Mononuclear cell (primary cell): ENCODE data around the gene ARFGAP3. TPM values are rescaled to one million over a fixed set of nuclear protein-coding genes. Genes with fewer than 3 reads are reported as not detected.

Source experiments
- H3K27me3 ChIP-seq: 2 replicates; pipeline ENCODE4 v1.6.0; 2011; ENCODE audit warnings: low read length, control low read depth; ENCODE audit not compliant: insufficient read depth
- H3K4me1 ChIP-seq: 2 replicates; pipeline ENCODE4 v1.5.1; 2011; ENCODE audit warnings: mild to moderate bottlenecking, low read length, control low read depth; ENCODE audit not compliant: insufficient read depth
- H3K4me3 ChIP-seq: 2 replicates; pipeline ENCODE4 v1.5.1; 2011; ENCODE audit warnings: mild to moderate bottlenecking, low read length, moderate library complexity
- H3K9me3 ChIP-seq: 2 replicates; pipeline ENCODE4 v1.5.1; 2011; ENCODE audit warnings: low read depth, mild to moderate bottlenecking, control low read depth, low read length
- total RNA-seq: library from RNA; depleted of rRNA; stranded (reverse); fragments of >200 nt; gene quantifications from one replicate; pipeline ENCODE4 v1.2.3, GENCODE V29; 2012

The ARFGAP3 gene
- total RNA-seq, result 39.9 TPM

GRCh38 chr22:42856865-42857704 is at the start of gene ARFGAP3:
ARFGAP3 (minus strand) TSS chr22:42857273; CDS start chr22:42857182, 91 bp downstream.
- Histone ChIP-seq H3K4me3 (peak within 1 kb of the TSS; percentile 77), H3K9me3 (no peaks in the 10 kb centered on the region), H3K27me3 (no peaks in the 10 kb centered on the region), H3K4me1 (peaks cover 30% of the 10 kb centered on the region)

- no peaks in the 10 kb centered on the region for H3K4me1 ChIP-seq
- no peak overlapping the region for H3K4me3 ChIP-seq
- H3K27me3 ChIP-seq, result no peaks in the 10 kb centered on the region
- H3K9me3 ChIP-seq, result no peaks in the 10 kb centered on the region
These were observed 48.7 kb upstream of the ARFGAP3 start for GRCh38 chr22:42905702-42906183.

- no peak overlapping the region for H3K4me3 ChIP-seq
- no peaks in the 10 kb centered on the region for H3K27me3 ChIP-seq
- no peaks in the 10 kb centered on the region for H3K9me3 ChIP-seq
- no peaks in the 10 kb centered on the region for H3K4me1 ChIP-seq
These were observed 48.1 kb upstream of the ARFGAP3 start for GRCh38 chr22:42905217-42905616.

- Histone ChIP-seq H3K4me3 (no peak overlapping the region), H3K9me3 (no peaks in the 10 kb centered on the region), H3K4me1 (no peaks in the 10 kb centered on the region)
These were observed 47.0 kb upstream of the ARFGAP3 start for GRCh38 chr22:42904050-42904449.

GRCh38 chr22:42902875-42903510 is 45.9 kb upstream of the ARFGAP3 start:
- Histone ChIP-seq H3K4me1 (no peaks in the 10 kb centered on the region), H3K27me3 (no peaks in the 10 kb centered on the region), H3K9me3 (no peaks in the 10 kb centered on the region), H3K4me3 (no peak overlapping the region)

More at GRCh38 chr22:42904050-42904449, 47.0 kb upstream of the ARFGAP3 start:
- H3K27me3 ChIP-seq, result no peaks in the 10 kb centered on the region

- no peaks in the 10 kb centered on the region for H3K9me3 ChIP-seq
- peaks cover 7% of the 10 kb centered on the region for H3K4me1 ChIP-seq
- H3K27me3 ChIP-seq, result no peaks in the 10 kb centered on the region
- no peak overlapping the region for H3K4me3 ChIP-seq
These were observed 44.9 kb upstream of the ARFGAP3 start for GRCh38 chr22:42901790-42902508.

- no peak overlapping the region for H3K4me3 ChIP-seq
- H3K9me3 ChIP-seq, result no peaks in the 10 kb centered on the region
- no peaks in the 10 kb centered on the region for H3K27me3 ChIP-seq
- peaks cover 46% of the 10 kb centered on the region for H3K4me1 ChIP-seq
These were observed 40.9 kb upstream of the ARFGAP3 start for GRCh38 chr22:42897960-42898359.

GRCh38 chr22:42895541-42895981 is 38.5 kb upstream of the ARFGAP3 start:
- peaks cover 70% of the 10 kb centered on the region for H3K4me1 ChIP-seq
- H3K9me3 ChIP-seq, result no peaks in the 10 kb centered on the region
- no peaks in the 10 kb centered on the region for H3K27me3 ChIP-seq
- H3K4me3 ChIP-seq, result no peak overlapping the region

GRCh38 chr22:42895087-42895486 is 38.0 kb upstream of the ARFGAP3 start:
- Histone ChIP-seq H3K9me3 (no peaks in the 10 kb centered on the region), H3K4me1 (peaks cover 75% of the 10 kb centered on the region), H3K4me3 (no peak overlapping the region), H3K27me3 (no peaks in the 10 kb centered on the region)

GRCh38 chr22:42893371-42894150 is 36.5 kb upstream of the ARFGAP3 start:
- Histone ChIP-seq H3K27me3 (no peaks in the 10 kb centered on the region), H3K4me1 (peaks cover 90% of the 10 kb centered on the region)

GRCh38 chr22:42892571-42893316 is 35.7 kb upstream of the ARFGAP3 start:
- Histone ChIP-seq H3K9me3 (no peaks in the 10 kb centered on the region), H3K27me3 (no peaks in the 10 kb centered on the region), H3K4me3 (no peak overlapping the region), H3K4me1 (peaks cover 97% of the 10 kb centered on the region)

More at GRCh38 chr22:42893371-42894150, 36.5 kb upstream of the ARFGAP3 start:
- Histone ChIP-seq H3K9me3 (no peaks in the 10 kb centered on the region), H3K4me3 (no peak overlapping the region)

GRCh38 chr22:42892156-42892555 is 35.1 kb upstream of the ARFGAP3 start:
- Histone ChIP-seq H3K4me3 (no peak overlapping the region), H3K4me1 (peaks cover 92% of the 10 kb centered on the region), H3K9me3 (no peaks in the 10 kb centered on the region), H3K27me3 (no peaks in the 10 kb centered on the region)

GRCh38 chr22:42891696-42892095 is 34.6 kb upstream of the ARFGAP3 start:
- no peaks in the 10 kb centered on the region for H3K9me3 ChIP-seq
- peaks cover 88% of the 10 kb centered on the region for H3K4me1 ChIP-seq
- H3K27me3 ChIP-seq, result no peaks in the 10 kb centered on the region
- H3K4me3 ChIP-seq, result no peak overlapping the region

- Histone ChIP-seq H3K4me3 (no peak overlapping the region), H3K27me3 (no peaks in the 10 kb centered on the region), H3K9me3 (no peaks in the 10 kb centered on the region), H3K4me1 (peaks cover 81% of the 10 kb centered on the region)
These were observed 33.9 kb upstream of the ARFGAP3 start for GRCh38 chr22:42891008-42891407.
